ENCODE measurements around the gene PLAC9.
"Not testable (repeated sequence)": the region's sequence is repeated elsewhere in the genome, so short reads cannot be mapped to it uniquely, and the experiment has no call there.

DNA sequence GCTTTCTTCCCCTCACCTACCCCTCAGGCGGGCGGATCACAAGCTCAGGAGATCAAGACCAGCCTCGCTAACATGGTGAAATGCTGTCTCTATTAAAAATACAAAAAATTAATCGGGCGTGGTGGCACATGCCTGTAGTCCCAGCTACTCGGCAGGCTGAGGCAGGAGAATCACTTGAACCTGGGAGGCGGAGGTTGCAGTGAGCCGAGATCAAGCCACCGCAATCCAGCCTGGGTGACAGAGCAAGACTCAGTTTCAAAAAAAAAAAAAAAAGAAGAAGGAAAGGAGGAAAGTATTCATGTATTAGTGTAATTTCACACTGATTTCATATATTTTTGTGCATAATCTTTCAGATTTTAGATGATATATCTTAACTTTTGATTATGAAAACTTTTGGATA lies 1.2 kb downstream of the PLAC9 start:
- TF ChIP-seq POLR2AphosphoS5 (IDR thresholded peaks at IDR 0.05); EP300 (IDR thresholded peaks at IDR 0.05); POLR2A (IDR thresholded peaks at IDR 0.05; ENCODE audit: low read depth): not testable (repeated sequence)
- TF ChIP-seq, protein P1, sequence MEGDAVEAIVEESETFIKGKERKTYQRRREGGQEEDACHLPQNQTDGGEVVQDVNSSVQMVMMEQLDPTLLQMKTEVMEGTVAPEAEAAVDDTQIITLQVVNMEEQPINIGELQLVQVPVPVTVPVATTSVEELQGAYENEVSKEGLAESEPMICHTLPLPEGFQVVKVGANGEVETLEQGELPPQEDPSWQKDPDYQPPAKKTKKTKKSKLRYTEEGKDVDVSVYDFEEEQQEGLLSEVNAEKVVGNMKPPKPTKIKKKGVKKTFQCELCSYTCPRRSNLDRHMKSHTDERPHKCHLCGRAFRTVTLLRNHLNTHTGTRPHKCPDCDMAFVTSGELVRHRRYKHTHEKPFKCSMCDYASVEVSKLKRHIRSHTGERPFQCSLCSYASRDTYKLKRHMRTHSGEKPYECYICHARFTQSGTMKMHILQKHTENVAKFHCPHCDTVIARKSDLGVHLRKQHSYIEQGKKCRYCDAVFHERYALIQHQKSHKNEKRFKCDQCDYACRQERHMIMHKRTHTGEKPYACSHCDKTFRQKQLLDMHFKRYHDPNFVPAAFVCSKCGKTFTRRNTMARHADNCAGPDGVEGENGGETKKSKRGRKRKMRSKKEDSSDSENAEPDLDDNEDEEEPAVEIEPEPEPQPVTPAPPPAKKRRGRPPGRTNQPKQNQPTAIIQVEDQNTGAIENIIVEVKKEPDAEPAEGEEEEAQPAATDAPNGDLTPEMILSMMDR (IDR thresholded peaks at IDR 0.05): not testable (repeated sequence)

Data from esophagus muscularis mucosa (tissue), 4 donors.